B cell (primary cell): Measurements from ENCODE around the gene HECTD1. TPM values are rescaled to one million over a fixed set of nuclear protein-coding genes. Genes with fewer than 3 reads are reported as not detected.

Source experiments
- ATAC-seq: fragments of 200-7000 bp; cut with Tn5 transposase; one replicate; pipeline ENCODE4 v1.10.0; 2021; ENCODE audit warnings: low read depth, mild to moderate bottlenecking, moderate number of reproducible peaks, moderate library complexity
- CTCF ChIA-PET: fragments of 350-600 bp; sonication (Branson Sonifier 250); formaldehyde crosslinking; loops from one replicate; lab custom pipeline; 2021; ENCODE audit warnings: antibody characterized with exemption, inconsistent platforms; lab: Charles Lee
- POLR2A ChIA-PET: fragments of 350-600 bp; sonication (Branson Sonifier 250); formaldehyde crosslinking; loops from one replicate; lab custom pipeline; 2021; ENCODE audit warnings: antibody characterized with exemption; lab: Charles Lee
- DNase-seq: peaks from one replicate; pipeline ENCODE4 v3.0.0; 2013
- H2AFZ ChIP-seq: 2 replicates; pipeline ENCODE4 v1.6.1; 2012; ENCODE audit warnings: mild to moderate bottlenecking, low read depth, low read length; ENCODE audit not compliant: insufficient read depth, poor library complexity, severe bottlenecking
- H3K27ac ChIP-seq, 2 donors: 1 replicate in 1 of 2; 2 replicates in 1 of 2; pipeline ENCODE4 v1.5.1; 2012 to 2013; ENCODE audit warnings: low read length in 2 of 2, mild to moderate bottlenecking in 2 of 2, moderate library complexity in 1 of 2
- H3K27me3 ChIP-seq, 4 experiments: fragments of 200-600 bp in 1 of 4; sonication (generic) in 1 of 4; replicated peaks in 1 of 4; 1 replicate in 2 of 4; 2 replicates in 2 of 4; pipeline versions ENCODE4 v1.6.1 to v1.7.0; 2013 to 2016; ENCODE audit warnings: low read length in 3 of 4, mild to moderate bottlenecking in 2 of 4, mixed read lengths in 1 of 4, moderate library complexity in 1 of 4; ENCODE audit not compliant: insufficient read depth in 4 of 4, control insufficient read depth in 3 of 4; ENCODE audit errors: control extremely low read depth in 1 of 4
- H3K36me3 ChIP-seq, 2 experiments: replicated peaks in 1 of 2; 1 replicate in 1 of 2; 2 replicates in 1 of 2; pipeline versions ENCODE4 v1.6.1 to v1.7.1; 2013; ENCODE audit warnings: low read length in 1 of 2; ENCODE audit not compliant: insufficient read depth in 2 of 2, control insufficient read depth in 1 of 2; ENCODE audit errors: control extremely low read depth in 1 of 2, extremely low read depth in 1 of 2
- H3K4me1 ChIP-seq, 2 donors: fragments of 200-600 bp in 1 of 2; sonication (generic) in 1 of 2; 1 replicate in 1 of 2; 2 replicates in 1 of 2; pipeline versions ENCODE4 v1.5.1 to v1.6.1; 2013 to 2017; ENCODE audit warnings: low read length in 2 of 2; ENCODE audit not compliant: control insufficient read depth in 2 of 2, insufficient read depth in 2 of 2
- H3K4me2 ChIP-seq: replicated peaks from 2 replicates; pipeline ENCODE3; 2012; ENCODE audit warnings: mild to moderate bottlenecking, low read depth, low read length; ENCODE audit not compliant: poor library complexity, severe bottlenecking
- H3K4me3 ChIP-seq, 5 experiments: fragments of 200-600 bp in 1 of 5; sonication (generic) in 1 of 5; 1 replicate in 3 of 5; 2 replicates in 2 of 5; pipeline versions ENCODE4 v1.5.1 to v1.7.0; 2011 to 2016; ENCODE audit warnings: low read length in 4 of 5, mild to moderate bottlenecking in 4 of 5, low read depth in 2 of 5, control low read depth in 1 of 5, moderate library complexity in 1 of 5; ENCODE audit not compliant: insufficient read depth in 1 of 5; ENCODE audit errors: control extremely low read depth in 1 of 5, extremely low read depth in 1 of 5
- H3K79me2 ChIP-seq: fragments of 200-600 bp; sonication (generic); one replicate; pipeline ENCODE4 v1.6.0; 2016; ENCODE audit warnings: low read length; ENCODE audit not compliant: control insufficient read depth, insufficient read depth
- H3K9ac ChIP-seq: fragments of 200-600 bp; sonication (generic); 2 replicates; pipeline ENCODE4 v1.6.1; 2017; ENCODE audit warnings: mild to moderate bottlenecking, low read length, moderate library complexity
- H3K9me3 ChIP-seq, 3 donors: one replicate each; pipeline versions ENCODE4 v1.6.1 to v1.7.1; 2013; ENCODE audit warnings: low read length in 2 of 3; ENCODE audit not compliant: control insufficient read depth in 2 of 3, insufficient read depth in 1 of 3; ENCODE audit errors: control extremely low read depth in 1 of 3
- H4K20me1 ChIP-seq: 2 replicates; pipeline ENCODE4 v1.6.0; 2012; ENCODE audit warnings: mild to moderate bottlenecking, low read length; ENCODE audit not compliant: insufficient read depth, control insufficient read depth, poor library complexity, severe bottlenecking
- H3K27ac Mint-ChIP-seq: one replicate; pipeline ENCODE4 v1.8.0; 2021; ENCODE audit warnings: mixed read lengths
- H3K27me3 Mint-ChIP-seq: one replicate; pipeline ENCODE4 v1.8.0; 2021; ENCODE audit warnings: mixed read lengths
- H3K4me1 Mint-ChIP-seq: one replicate; pipeline ENCODE4 v1.8.0; 2021; ENCODE audit warnings: mixed read lengths
- H3K4me3 Mint-ChIP-seq: one replicate; pipeline ENCODE4 v1.8.0; 2021; ENCODE audit warnings: mixed read lengths
- H3K9me3 Mint-ChIP-seq: one replicate; pipeline ENCODE4 v1.8.0; 2022; ENCODE audit warnings: mixed read lengths; ENCODE audit not compliant: insufficient read depth
- EZH2 ChIP-seq: IDR thresholded peaks from 2 replicates; pipeline ENCODE4 v1.6.1; 2012; ENCODE audit warnings: borderline replicate concordance, low read depth, mild to moderate bottlenecking, moderate library complexity, low read length; ENCODE audit not compliant: insufficient read depth, poor library complexity, severe bottlenecking
- WGBS: methylation state at CpG from one replicate; pipeline ENCODE4 v1.1.5; 2013; ENCODE audit warnings: missing lambda C conversion rate; ENCODE audit not compliant: insufficient coverage; 5-methylcytosine and 5-hydroxymethylcytosine counted together
- intact Hi-C: fragments of 100-400 bp; cut with micrococcal nuclease; formaldehyde crosslinking; loops from one replicate; pipeline ENCODE4 v1.10.0; 2022
- polyA plus RNA-seq: library from polyadenylated mRNA; depleted of rRNA; stranded (reverse); fragments of >200 nt; gene quantifications from 2 replicates; pipeline ENCODE4 v1.2.3, GENCODE V29; 2012
- total RNA-seq, 2 donors: library from RNA; stranded (reverse); fragments of 120-200 nt in 1 of 2; gene quantifications; 1 replicate in 1 of 2; 2 replicates in 1 of 2; pipeline versions ENCODE4 v1.2.3 to v1.2.4, GENCODE V29; 2013 to 2022
- TF ChIP-seq, protein P1 (sequence below): fragments of 200-600 bp; IDR thresholded peaks from one replicate; pipeline ENCODE4 v1.8.0; 2022; ENCODE audit warnings: antibody characterized with exemption, mild to moderate bottlenecking

The HECTD1 gene
- total and polyA plus RNA-seq, 2 donors (not counting 1 experiment from before 2014, with no cell fraction given): 63.1 to 184 TPM

DNA sequence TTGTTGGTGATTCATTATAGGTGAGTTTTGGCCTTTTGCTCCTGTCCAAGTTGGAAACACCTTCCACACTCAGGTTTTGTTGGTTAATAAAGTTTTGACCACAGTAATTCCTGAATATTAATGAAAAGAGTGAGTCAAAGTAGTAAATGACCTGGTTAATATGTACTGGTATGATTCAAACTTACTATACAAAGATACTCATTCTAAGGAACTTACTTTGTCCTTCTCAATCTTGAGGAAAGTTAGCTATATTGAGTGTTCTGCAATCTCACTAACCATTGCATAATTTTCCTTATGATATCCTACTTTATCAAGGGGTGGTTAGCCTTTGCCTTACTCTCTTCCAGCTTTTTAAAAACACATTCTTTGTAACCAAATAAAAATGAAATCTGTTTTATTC is 20.9 kb upstream of the HECTD1 start:
- H3K4me3 Mint-ChIP-seq: no peak overlapping the region
- H3K9me3 Mint-ChIP-seq: no peaks in the 10 kb centered on the region
- no peak overlapping the region for H3K4me3 ChIP-seq
- TF ChIP-seq, protein P1, sequence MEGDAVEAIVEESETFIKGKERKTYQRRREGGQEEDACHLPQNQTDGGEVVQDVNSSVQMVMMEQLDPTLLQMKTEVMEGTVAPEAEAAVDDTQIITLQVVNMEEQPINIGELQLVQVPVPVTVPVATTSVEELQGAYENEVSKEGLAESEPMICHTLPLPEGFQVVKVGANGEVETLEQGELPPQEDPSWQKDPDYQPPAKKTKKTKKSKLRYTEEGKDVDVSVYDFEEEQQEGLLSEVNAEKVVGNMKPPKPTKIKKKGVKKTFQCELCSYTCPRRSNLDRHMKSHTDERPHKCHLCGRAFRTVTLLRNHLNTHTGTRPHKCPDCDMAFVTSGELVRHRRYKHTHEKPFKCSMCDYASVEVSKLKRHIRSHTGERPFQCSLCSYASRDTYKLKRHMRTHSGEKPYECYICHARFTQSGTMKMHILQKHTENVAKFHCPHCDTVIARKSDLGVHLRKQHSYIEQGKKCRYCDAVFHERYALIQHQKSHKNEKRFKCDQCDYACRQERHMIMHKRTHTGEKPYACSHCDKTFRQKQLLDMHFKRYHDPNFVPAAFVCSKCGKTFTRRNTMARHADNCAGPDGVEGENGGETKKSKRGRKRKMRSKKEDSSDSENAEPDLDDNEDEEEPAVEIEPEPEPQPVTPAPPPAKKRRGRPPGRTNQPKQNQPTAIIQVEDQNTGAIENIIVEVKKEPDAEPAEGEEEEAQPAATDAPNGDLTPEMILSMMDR: no peak
- TF ChIP-seq EZH2: no peak
- H3K4me1 Mint-ChIP-seq: peaks cover 4% of the 10 kb centered on the region
- no peak overlapping the region for H3K9ac ChIP-seq
- H3K27me3 ChIP-seq: peaks cover 0 to 4% (median 0%) of the 10 kb centered on the region in 4 experiments
- no peak overlapping the region for H3K27ac ChIP-seq
- no peak overlapping the region for H3K27ac Mint-ChIP-seq
- DNase-seq (no peak), ATAC-seq (no peak)
- H4K20me1 ChIP-seq: no peaks in the 10 kb centered on the region
- no peak overlapping the region for H2AFZ ChIP-seq
- POLR2A ChIA-PET: no interaction called here
- no peaks in the 10 kb centered on the region for H3K27me3 Mint-ChIP-seq
- H3K4me1 ChIP-seq: peaks cover 0 to 3% of the 10 kb centered on the region in 2 donors
- no peaks in the 10 kb centered on the region for H3K9me3 ChIP-seq
- no peaks in the 10 kb centered on the region for H3K36me3 ChIP-seq
- no peaks in the 10 kb centered on the region for H3K79me2 ChIP-seq
- intact Hi-C loops: no loop called here
- H3K4me2 ChIP-seq: no peak overlapping the region
- CTCF ChIA-PET: no interaction called here

DNA sequence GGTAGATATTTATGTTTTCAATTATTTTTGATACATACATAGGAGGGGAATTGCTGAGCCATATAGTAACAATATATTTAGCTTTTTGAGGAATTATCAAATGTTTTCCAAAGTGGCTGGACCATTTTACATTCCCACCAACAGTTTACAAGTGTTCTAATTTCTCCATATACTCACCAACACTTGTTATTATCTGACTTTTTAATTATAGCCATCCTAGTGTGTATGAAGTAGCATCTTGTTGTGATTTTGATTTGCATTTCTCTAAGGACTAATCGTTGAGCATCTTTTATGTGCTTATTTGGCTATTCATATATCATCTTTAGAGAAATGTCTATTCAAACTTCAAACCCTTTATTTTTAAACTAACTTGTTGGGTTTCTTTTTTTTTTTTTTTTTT is 17.2 kb upstream of the HECTD1 start:
- Histone ChIP-seq H2AFZ (no peak overlapping the region), H3K4me2 (no peak overlapping the region), H3K36me3 (no peaks in the 10 kb centered on the region), H3K9me3 (no peaks in the 10 kb centered on the region), H3K9ac (no peak overlapping the region), H3K4me3 (no peak overlapping the region), H3K27ac (no peak overlapping the region), H4K20me1 (no peaks in the 10 kb centered on the region), H3K4me1 (peaks cover 0 to 3% of the 10 kb centered on the region in 2 donors), H3K27me3 (peaks cover 0 to 2% (median 0%) of the 10 kb centered on the region in 4 experiments), H3K79me2 (no peaks in the 10 kb centered on the region)
- Mint-ChIP-seq H3K27ac (no peak overlapping the region), H3K4me1 (peaks cover 3% of the 10 kb centered on the region), H3K4me3 (no peak overlapping the region), H3K9me3 (no peaks in the 10 kb centered on the region), H3K27me3 (no peaks in the 10 kb centered on the region)
- no peak for ATAC-seq
- CTCF ChIA-PET: interaction anchor here (0.7 kb wide), 1 partner anchor 97 kb away, joined by 3 read pairs; no protein-coding TSS in a partner anchor
- DNase-seq: no peak
- no peak for TF ChIP-seq EZH2
- TF ChIP-seq, protein P1: no peak
- POLR2A ChIA-PET: no interaction called here
- intact Hi-C loops: no loop called here
- WGBS: no CpG with 5 or more reads among the region's 1 CpG
